Ishikawa (cell line): ENCODE measurements around the gene IRF2.
A peak's percentile ranks its signal among the peaks of the same experiment; 100 is the strongest.

Source experiments
- CEBPB ChIP-seq: IDR thresholded peaks from 2 replicates; pipeline ENCODE4 v1.6.1; 2012
- CREB1 ChIP-seq: IDR thresholded peaks from 2 replicates; pipeline ENCODE4 v1.6.1; 2012; ENCODE audit warnings: low read depth
- EGR1 ChIP-seq: IDR thresholded peaks from 2 replicates; pipeline ENCODE4 v1.6.1; 2012
- EP300 ChIP-seq: IDR thresholded peaks from 2 replicates; pipeline ENCODE4 v1.6.1; 2012; ENCODE audit warnings: borderline replicate concordance
- FOXM1 ChIP-seq: IDR thresholded peaks from 2 replicates; pipeline ENCODE4 v1.6.1; 2012; ENCODE audit warnings: low read depth, borderline replicate concordance
- NFIC ChIP-seq: IDR thresholded peaks from 2 replicates; pipeline ENCODE4 v1.6.1; 2012
- RAD21 ChIP-seq: IDR thresholded peaks from 2 replicates; pipeline ENCODE4 v1.6.1; 2012; ENCODE audit warnings: low read depth
- TAF1 ChIP-seq: IDR thresholded peaks from 2 replicates; pipeline ENCODE4 v1.6.1; 2012; ENCODE audit warnings: low read depth, mild to moderate bottlenecking
- TCF12 ChIP-seq: IDR thresholded peaks from 2 replicates; pipeline ENCODE4 v1.6.1; 2012; ENCODE audit warnings: low read depth
- TEAD4 ChIP-seq: IDR thresholded peaks from 2 replicates; pipeline ENCODE4 v1.6.1; 2012
- YY1 ChIP-seq: IDR thresholded peaks from 2 replicates; pipeline ENCODE4 v1.6.1; 2012; ENCODE audit warnings: low read depth
- ZBTB7A ChIP-seq: IDR thresholded peaks from 2 replicates; pipeline ENCODE4 v1.6.1; 2012; ENCODE audit warnings: low read depth
- TF ChIP-seq, protein P1 (sequence below): IDR thresholded peaks from 2 replicates; pipeline ENCODE4 v1.6.1; 2012
- TF ChIP-seq, protein P2 (sequence below): IDR thresholded peaks from 2 replicates; pipeline ENCODE4 v1.6.1; 2012; ENCODE audit warnings: low read depth, mild to moderate bottlenecking
- TF ChIP-seq, protein P3 (sequence below): IDR thresholded peaks from 2 replicates; pipeline ENCODE4 v1.6.1; 2012

Gene IRF2

DNA sequence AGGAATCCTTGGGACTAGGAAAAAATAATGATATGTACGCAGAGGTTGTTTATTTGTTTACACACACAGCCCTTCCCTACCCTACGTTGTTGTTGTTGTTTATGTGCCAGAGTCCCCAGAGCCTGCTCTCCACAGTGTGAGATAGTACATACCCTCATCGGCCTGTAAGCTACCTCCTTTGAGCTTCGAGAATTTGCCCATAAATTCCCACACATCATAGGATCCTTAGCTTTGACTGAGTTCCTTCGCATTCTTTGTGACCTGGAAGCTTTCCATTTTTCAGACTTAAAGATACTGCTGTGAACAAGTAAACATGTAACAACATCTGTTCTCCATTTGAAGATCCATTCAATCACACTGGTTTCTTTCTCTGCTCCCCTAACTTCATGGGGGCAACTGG lies 114.5 kb downstream of the IRF2 start:
- TF ChIP-seq EP300 (no peak), RAD21 (no peak), TEAD4 (no peak), CREB1 (no peak), YY1 (no peak), TAF1 (no peak)
- TF ChIP-seq, protein P1, sequence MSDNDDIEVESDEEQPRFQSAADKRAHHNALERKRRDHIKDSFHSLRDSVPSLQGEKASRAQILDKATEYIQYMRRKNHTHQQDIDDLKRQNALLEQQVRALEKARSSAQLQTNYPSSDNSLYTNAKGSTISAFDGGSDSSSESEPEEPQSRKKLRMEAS = no peak

DNA sequence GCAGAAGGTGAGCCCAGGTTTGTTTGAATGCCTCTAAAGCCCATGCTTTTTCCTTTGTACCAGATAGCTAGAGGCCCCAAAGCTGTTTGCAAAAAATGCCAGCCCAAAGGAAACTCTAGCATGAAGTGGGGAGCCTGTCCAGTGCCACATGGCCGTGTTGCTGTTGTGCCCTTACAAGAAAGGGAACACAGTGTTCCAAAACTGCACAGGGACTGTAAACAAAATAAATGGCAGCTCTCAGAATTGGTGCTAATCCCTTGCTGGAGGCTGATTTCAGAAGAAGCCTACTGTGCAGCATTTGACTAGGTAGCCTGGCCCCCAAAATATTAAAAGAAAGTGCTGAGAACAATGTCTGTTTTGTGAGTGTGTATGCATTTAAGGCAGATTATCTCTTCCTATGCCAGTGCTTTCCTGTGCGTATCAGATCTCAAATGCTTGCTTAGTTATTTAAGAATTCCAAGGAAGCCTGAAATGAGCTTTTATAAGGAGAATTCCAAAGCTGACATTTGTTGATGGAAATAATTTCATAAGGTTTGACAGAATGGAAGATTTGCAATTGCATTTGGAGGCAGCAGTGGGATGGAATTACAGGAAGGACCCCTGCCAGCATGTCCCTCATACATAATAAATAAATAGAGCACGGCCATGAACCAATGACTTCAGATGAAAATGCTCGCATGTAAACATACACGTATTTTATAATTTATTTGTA lies 115.7 kb downstream of the IRF2 start:
- TF ChIP-seq YY1 (no peak), CREB1 (no peak)

DNA sequence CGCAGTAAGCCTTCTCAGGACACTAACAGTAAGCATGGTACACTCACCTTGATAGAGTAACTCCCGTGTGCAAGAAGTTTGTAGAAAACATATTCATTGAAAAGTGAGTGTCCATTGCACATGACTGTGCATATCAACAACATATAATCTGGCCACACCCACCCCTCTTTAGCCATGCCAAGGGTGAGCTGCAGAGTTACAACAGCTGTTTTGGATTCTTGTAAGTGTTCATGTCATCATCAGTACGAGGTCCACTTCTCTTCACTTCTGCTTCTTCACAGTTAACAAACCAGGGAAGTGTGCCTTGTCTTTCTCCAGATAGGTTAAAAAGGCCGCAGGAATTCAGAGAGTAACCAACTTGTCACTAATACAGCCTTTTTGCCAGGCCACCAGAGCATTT lies 116.6 kb downstream of the IRF2 start:
- TF ChIP-seq YY1 = no peak
- TF ChIP-seq, protein P2, sequence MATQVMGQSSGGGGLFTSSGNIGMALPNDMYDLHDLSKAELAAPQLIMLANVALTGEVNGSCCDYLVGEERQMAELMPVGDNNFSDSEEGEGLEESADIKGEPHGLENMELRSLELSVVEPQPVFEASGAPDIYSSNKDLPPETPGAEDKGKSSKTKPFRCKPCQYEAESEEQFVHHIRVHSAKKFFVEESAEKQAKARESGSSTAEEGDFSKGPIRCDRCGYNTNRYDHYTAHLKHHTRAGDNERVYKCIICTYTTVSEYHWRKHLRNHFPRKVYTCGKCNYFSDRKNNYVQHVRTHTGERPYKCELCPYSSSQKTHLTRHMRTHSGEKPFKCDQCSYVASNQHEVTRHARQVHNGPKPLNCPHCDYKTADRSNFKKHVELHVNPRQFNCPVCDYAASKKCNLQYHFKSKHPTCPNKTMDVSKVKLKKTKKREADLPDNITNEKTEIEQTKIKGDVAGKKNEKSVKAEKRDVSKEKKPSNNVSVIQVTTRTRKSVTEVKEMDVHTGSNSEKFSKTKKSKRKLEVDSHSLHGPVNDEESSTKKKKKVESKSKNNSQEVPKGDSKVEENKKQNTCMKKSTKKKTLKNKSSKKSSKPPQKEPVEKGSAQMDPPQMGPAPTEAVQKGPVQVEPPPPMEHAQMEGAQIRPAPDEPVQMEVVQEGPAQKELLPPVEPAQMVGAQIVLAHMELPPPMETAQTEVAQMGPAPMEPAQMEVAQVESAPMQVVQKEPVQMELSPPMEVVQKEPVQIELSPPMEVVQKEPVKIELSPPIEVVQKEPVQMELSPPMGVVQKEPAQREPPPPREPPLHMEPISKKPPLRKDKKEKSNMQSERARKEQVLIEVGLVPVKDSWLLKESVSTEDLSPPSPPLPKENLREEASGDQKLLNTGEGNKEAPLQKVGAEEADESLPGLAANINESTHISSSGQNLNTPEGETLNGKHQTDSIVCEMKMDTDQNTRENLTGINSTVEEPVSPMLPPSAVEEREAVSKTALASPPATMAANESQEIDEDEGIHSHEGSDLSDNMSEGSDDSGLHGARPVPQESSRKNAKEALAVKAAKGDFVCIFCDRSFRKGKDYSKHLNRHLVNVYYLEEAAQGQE = no peak
- TF ChIP-seq NFIC = no peak
- no peak for TF ChIP-seq TCF12
- TF ChIP-seq EGR1 = no peak
- no peak for TF ChIP-seq ZBTB7A
- TF ChIP-seq EP300 = no peak
- TF ChIP-seq RAD21 = no peak
- TF ChIP-seq CEBPB = no peak
- TF ChIP-seq CREB1 = no peak

DNA sequence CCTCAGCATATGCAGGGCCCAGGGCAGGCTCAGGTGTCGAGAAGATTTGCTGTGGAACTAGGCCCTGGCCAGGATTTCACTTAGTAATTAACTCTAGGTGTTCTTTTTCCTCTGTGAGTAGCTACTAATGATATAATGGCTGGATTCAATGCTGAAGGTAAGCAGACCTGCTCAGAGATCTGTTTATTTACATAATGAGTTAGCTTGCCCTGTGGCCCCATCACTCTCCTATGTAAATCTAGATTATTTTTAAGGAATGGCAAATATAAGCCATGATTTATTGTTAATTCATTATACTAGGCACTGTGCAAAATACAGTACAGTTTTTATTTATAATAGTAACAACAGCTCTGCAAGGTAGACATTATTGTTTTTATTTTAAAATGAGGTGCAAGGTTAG lies 117.2 kb downstream of the IRF2 start:
- no peak for TF ChIP-seq CREB1
- TF ChIP-seq RAD21 = no peak
- no peak for TF ChIP-seq CEBPB
- TF ChIP-seq ZBTB7A = no peak
- TF ChIP-seq TCF12 = no peak
- TF ChIP-seq, protein P3, sequence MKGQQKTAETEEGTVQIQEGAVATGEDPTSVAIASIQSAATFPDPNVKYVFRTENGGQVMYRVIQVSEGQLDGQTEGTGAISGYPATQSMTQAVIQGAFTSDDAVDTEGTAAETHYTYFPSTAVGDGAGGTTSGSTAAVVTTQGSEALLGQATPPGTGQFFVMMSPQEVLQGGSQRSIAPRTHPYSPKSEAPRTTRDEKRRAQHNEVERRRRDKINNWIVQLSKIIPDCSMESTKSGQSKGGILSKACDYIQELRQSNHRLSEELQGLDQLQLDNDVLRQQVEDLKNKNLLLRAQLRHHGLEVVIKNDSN = no peak
- no peak for TF ChIP-seq EGR1
- TF ChIP-seq YY1 = no peak
- TF ChIP-seq TEAD4 = no peak
- TF ChIP-seq TAF1 = no peak
- TF ChIP-seq, protein P1 = no peak

DNA sequence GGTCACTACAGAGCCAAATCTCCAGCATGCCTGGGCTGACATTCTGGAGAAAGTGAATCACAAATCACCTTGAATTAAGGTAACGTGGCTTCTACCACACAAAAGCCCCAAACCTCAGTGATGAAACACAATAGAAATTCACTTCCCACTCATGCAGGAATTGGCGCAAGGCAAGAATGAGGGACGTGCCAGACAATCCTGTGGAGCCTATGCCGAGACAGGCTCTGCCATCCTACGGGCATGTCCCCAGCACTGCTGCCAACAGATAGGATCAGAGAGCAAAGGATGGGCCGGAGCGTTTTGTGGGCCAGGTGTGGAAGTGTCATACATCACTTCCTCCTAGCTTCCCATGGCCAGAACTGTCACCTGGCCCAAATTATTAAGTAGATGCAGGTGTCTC lies 118.0 kb downstream of the IRF2 start:
- TF ChIP-seq EP300 = no peak
- TF ChIP-seq CREB1 = no peak
- TF ChIP-seq, protein P1 = no peak

DNA sequence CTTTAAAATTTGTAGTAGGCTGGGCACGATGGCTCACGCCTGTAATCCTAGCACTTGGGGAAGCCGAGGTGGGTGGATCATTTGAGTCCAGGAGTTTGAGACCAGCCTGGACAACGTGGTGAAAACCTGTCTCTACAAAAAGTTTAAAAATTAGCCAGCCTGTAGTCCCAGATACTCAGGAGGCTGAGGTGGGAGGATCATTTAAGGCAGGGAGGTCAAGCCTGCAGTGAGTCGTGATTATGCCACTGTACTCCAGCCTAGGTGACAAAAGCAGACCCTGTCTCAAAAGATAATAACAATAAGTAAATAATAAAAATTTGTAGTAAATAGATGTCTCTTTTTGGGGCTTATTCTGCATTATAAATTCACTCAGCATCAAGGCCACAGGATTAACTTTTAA lies 118.5 kb downstream of the IRF2 start:
- TF ChIP-seq, protein P2 = no peak
- no peak for TF ChIP-seq CREB1

DNA sequence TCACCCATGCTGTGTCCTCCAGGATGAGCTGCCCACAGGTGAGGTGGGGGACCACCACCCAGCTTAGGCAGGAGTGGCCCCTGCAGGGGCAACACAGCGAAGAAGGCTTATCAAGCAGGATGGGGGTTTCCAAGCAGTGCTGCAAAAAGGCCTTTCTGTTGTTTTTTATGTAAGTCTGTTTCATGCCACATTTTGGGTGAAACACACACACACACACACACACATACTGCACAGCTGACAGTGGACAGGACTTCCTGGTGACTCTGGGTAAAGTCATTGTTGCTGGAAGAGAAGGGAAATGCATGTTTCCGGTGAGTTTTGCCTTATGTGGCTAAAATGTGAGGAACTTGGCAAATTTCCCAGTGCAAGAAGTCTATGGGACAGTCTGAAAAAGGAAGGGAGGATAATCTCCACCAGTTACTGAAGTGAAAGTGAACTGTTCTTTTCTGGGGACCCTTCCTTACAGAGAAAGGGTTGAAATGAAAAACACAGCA lies 119.2 kb downstream of the IRF2 start:
- TF ChIP-seq CEBPB (no peak), FOXM1 (no peak), NFIC (peak; percentile 81), RAD21 (no peak), EP300 (peak; percentile 27; the same call in 1 of the 2 replicates), YY1 (no peak), CREB1 (no peak), TEAD4 (peak; percentile 55; the same call in 1 of the 2 replicates), ZBTB7A (no peak), EGR1 (no peak), TCF12 (0 out of 2 replicates have a peak, but pooled peaks have one; percentile 36)
- TF ChIP-seq, protein P2 = no peak
- TF ChIP-seq, protein P3 = no peak
- TF ChIP-seq, protein P1 = peak; percentile 54; the same call in 1 of the 2 replicates
